ENCODE measurements around the gene CLIP3.
"Not testable (repeated sequence)": the region's sequence is repeated elsewhere in the genome, so short reads cannot be mapped to it uniquely, and the experiment has no call there.

CLIP3 gene

GRCh38 chr19:36006955-36007354 is 25.7 kb downstream of the CLIP3 start:
- DNase-seq: no peak

DNA sequence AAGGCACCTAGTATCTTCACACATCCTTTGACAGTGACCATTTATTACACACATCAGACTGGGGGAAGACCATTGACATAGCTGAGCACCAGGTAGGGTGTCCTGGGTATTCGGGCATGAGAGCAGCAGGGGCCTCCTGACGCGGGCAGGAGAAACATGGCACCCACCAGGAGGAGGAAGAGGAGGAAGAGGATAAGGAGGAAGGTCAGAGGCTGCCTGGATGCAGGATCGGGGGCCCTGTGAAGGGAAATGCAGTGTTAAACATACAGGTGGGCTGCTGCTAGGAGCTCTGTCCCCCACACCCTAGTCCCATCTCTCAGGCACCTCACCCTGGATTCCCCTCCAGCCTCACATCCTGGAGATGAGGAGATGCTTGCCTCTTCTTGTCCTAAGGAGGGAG is 29.4 kb downstream of the CLIP3 start:
- DNase-seq: no peak

GRCh38 chr19:36001605-36002004 is 31.1 kb downstream of the CLIP3 start:
- DNase-seq: no peak

GRCh38 chr19:35996777-35997176 is 35.9 kb downstream of the CLIP3 start:
- no peak for DNase-seq

GRCh38 chr19:35995048-35995993 is 37.4 kb downstream of the CLIP3 start, which contains the start of gene SDHAF1:
SDHAF1 (plus strand) TSS chr19:35995188; CDS start chr19:35995275, 87 bp downstream.
- DNase-seq: peak; percentile 98

DNA sequence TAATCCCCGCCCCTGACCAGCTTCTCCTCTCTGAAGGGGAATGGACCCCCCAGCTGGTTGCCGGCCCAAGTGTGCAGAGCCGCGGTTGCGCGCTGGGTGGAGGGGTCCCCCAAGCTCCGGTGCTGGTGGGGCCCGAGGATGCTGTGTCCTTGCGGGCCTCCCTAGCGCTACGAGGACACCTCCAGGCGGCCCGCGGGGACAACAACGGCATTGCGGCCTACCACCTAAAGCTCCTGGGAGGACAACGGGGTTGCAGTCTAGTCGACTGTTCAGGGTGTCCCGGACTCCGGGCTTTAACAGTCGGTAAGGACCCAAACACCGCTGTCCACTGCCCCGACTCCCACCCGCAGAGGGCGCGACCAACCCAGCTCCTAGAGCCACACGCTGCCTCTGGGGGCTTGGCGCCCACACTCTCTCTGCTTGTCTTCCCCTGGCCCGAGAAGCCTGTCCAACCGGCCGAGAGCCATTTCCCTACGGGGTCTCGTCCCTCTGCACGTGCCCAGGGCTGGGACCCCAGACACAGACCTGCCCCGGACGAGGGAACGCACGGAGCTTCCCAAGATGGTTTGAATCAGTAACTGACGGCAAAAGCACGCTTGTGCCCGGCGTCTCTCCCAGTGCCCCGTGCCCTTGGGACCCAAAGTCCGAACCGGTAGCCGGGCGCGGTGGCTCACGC is 38.6 kb downstream of the CLIP3 start:
- no peak for DNase-seq

- DNase-seq: no peak
Measured at GRCh38 chr19:35992907-35993765, 39.5 kb downstream of the CLIP3 start.

GRCh38 chr19:35991731-35992450 is 40.8 kb downstream of the CLIP3 start:
- no peak for DNase-seq

- DNase-seq: no peak
Measured at GRCh38 chr19:35990771-35991730, 41.6 kb downstream of the CLIP3 start.

- no peak for DNase-seq
Measured at GRCh38 chr19:35990156-35990555, 42.5 kb downstream of the CLIP3 start.

GRCh38 chr19:35988824-35989223 is 43.8 kb downstream of the CLIP3 start:
- DNase-seq: no peak

DNA sequence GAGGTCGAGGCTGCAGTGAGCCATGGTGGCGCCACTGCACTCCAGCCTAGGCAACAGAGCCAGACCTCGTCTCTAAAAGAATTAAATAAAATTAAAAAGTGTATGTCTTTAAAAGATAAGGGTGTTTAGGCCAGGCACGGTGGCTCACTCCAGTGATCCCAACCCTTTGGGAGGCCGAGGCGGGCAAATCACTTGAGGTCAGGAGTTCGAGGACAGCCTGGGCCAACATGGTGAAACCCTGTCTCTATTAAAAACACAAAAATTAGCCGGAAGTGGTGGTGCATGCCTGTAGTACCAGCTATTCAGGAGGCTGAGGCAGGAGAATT is 45.1 kb downstream of the CLIP3 start:
- no peak for DNase-seq

DNA sequence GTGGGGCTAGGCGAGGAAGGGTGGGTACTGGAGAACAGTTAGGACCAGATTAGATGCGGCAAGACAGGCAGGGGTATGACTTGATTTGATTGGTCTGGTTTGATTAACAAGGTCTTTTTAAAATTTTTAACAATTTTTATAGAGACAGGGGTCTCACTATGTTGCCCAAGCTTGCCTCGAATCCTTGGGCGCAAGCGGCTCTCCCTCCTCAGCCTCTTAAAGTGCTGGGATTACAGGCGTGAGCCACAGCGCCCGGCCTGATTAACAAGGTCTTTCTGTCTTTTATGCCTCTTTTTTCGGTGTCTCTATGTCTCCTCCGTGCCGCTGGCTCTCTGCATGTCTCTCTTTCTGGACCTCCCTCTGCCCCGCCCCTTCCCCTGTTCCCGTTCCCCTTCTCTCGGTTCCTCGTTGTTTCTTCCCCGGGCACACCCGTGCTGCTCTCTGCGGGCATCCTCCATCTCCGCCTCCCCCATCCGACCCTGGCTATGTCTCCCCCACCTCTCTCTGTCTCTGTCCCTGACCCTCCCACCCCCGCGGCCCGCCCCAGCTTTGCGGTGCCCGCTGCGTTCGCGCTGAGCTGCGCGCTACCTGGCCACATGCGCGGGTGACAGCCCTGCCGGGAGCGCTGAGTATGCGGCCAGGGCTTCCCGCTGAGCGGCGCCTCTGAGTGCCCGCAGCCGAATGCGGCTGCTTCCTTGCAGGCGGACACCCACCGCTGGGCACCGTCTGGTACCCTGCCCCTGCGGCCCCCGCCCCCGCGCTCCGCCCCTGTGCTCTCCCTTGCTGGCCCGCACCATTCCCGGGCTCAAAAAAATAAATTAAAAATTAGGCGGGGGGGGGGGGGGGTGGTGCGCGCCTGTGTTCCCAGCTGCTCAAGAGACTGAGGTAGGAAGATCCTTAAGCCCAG is 45.8 kb downstream of the CLIP3 start:
- no peak for DNase-seq

DNA sequence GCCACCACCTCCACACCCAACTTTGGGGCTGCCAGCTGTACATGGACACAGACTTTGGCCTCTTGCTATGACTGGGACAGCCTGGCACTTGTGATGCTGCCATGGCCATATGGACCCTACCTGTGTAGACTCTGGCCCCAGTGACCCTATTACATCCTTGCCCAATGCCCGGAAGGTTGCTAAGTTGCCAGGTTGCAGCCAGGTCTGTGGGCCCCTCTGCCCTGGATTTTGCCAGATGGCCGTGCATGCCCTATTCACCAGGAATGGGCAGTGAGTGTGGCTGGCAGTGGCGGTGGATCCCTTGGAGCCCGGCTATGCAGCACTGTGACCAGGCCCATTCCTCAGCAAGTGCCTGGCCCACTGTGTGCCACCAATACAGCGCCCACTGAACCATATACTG is 46.6 kb downstream of the CLIP3 start:
- no peak for DNase-seq

- no peak for DNase-seq
Measured at GRCh38 chr19:35983177-35983576, 49.5 kb downstream of the CLIP3 start.

DNA sequence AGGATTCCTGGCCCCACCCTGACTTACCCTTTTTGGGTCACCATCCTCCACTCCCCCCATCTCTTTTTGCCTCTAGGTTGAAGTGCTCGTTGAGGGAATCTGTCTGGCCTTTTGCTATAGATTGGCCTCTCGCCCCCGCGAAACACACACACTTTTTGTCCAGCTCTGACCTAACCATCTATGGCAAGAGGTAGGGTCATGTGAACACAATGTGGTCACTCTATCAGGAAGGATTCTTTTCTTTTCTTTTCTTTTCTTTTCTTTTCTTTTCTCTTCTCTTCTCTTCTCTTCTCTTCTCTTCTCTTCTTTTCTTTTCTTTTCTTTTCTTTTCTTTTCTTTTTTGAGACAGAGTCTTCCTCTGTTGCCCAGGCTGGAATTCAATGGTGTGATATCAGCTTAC is 51.7 kb downstream of the CLIP3 start:
- not testable (repeated sequence) for DNase-seq

- no peak for DNase-seq
Measured at GRCh38 chr19:35978832-35979365, 53.8 kb downstream of the CLIP3 start.

DNA sequence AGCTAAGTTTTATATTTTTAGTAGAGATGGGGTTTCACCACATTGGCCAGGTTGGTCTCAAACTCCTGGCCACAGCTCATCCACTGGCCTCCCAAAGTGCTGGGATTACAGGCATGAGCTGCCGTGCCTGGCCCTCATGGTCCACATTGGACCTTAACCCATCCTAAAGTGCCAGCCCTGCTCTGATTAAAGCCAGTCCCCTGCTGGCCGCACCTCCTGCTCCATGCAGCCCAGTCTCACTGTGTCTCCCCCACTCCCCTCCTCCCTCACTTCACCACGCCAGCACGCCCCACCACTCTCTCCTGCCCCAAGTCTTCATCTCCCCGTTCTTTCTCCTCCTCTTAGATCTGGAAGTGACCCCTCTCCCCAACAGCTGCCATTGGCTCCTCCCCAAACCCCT is 54.4 kb downstream of the CLIP3 start:
- no peak for DNase-seq

DNA sequence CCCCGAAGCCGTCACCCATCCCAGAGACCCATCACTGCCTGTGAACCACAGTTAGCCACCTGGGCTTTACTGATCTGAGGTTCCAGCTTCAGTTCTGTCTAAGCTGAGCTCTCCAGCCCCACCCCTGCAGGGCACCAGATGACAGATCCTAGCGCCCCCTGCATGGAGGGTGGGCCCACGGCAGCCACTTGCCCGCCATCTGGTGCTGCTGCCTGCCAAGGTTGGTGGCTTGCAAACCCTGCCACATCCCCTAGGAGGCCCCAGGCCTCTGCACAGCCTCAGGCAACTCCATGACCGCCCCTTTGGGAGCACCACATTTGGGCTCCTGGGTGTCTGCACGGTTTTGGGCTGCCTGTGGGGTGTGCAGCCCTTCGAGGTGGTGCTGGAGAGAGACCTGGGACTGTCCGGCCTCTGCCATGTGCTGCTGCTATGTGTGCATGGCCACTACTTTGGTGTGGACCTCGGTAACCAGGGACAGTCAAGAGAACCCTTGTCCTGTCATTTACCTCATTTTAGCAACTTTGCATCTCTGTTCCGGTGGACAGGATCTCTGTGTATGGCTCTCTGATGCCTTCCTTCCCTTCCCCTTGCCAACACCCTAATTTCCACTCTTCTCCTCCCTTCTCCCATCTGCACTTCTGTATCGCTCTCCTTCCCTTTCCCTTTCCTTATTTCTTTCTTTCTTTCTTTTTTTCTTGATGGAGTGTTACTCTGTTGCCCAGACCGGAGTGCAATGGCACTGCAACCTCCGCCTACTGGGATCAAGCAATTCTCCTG is 55.0 kb downstream of the CLIP3 start:
- DNase-seq: peak; percentile 37
